H9 (cell line): Measurements from ENCODE around the gene ADAMTS16. TPM values are rescaled to one million over a fixed set of nuclear protein-coding genes. Genes with fewer than 3 reads are reported as not detected.

Source experiments
- DNase-seq: peaks from one replicate; pipeline ENCODE4 v3.0.0-alpha.2; 2017
- H2AFZ ChIP-seq: one replicate; pipeline ENCODE4 v1.6.1; 2013; ENCODE audit warnings: mild to moderate bottlenecking, low read length, control low read depth, moderate library complexity
- H2AK5ac ChIP-seq: 2 replicates; pipeline ENCODE4 v1.6.1; 2013; ENCODE audit warnings: low read length, control low read depth, mixed read lengths; ENCODE audit not compliant: insufficient read length
- H2BK120ac ChIP-seq: one replicate; pipeline ENCODE4 v1.6.1; 2013; ENCODE audit warnings: low read depth, mild to moderate bottlenecking, low read length, control low read depth, inconsistent platforms; ENCODE audit not compliant: poor library complexity, severe bottlenecking
- H2BK12ac ChIP-seq: 2 replicates; pipeline ENCODE4 v1.6.1; 2013; ENCODE audit warnings: low read length, control low read depth, mixed read lengths, low read depth; ENCODE audit not compliant: insufficient read length
- H2BK15ac ChIP-seq: 2 replicates; pipeline ENCODE4 v1.6.1; 2013; ENCODE audit warnings: low read depth, low read length, control low read depth
- H2BK20ac ChIP-seq: one replicate; pipeline ENCODE4 v1.6.1; 2013; ENCODE audit warnings: low read depth, mild to moderate bottlenecking, low read length, control low read depth, inconsistent platforms; ENCODE audit not compliant: poor library complexity, severe bottlenecking
- H2BK5ac ChIP-seq: 2 replicates; pipeline ENCODE4 v1.6.1; 2013; ENCODE audit warnings: low read length, control low read depth, mixed read lengths; ENCODE audit not compliant: insufficient read length
- H3K14ac ChIP-seq: 2 replicates; pipeline ENCODE4 v1.6.1; 2013; ENCODE audit warnings: low read length, control low read depth; ENCODE audit not compliant: insufficient read depth
- H3K18ac ChIP-seq: 2 replicates; pipeline ENCODE4 v1.6.1; 2013; ENCODE audit warnings: low read depth, mild to moderate bottlenecking, mixed read lengths, low read length, control low read depth; ENCODE audit not compliant: insufficient read length
- H3K23ac ChIP-seq: 2 replicates; pipeline ENCODE4 v1.6.1; 2013; ENCODE audit warnings: low read length, control low read depth, mixed read lengths, low read depth; ENCODE audit not compliant: insufficient read length
- H3K23me2 ChIP-seq: 2 replicates; pipeline ENCODE4 v1.6.1; 2013; ENCODE audit warnings: low read depth, mild to moderate bottlenecking, mixed read lengths, low read length, control low read depth; ENCODE audit not compliant: insufficient read length, poor library complexity, severe bottlenecking
- H3K27ac ChIP-seq: 2 replicates; pipeline ENCODE4 v1.5.1; 2013; ENCODE audit warnings: low read length, control low read depth, mixed read lengths, low read depth; ENCODE audit not compliant: insufficient read length
- H3K27me3 ChIP-seq: 2 replicates; pipeline ENCODE4 v1.6.1; 2013; ENCODE audit warnings: low read length, control low read depth, inconsistent platforms; ENCODE audit not compliant: insufficient read depth
- H3K4ac ChIP-seq: 2 replicates; pipeline ENCODE4 v1.6.1; 2013; ENCODE audit warnings: low read depth, mild to moderate bottlenecking, control low read depth, inconsistent platforms, low read length, moderate library complexity
- H3K4me1 ChIP-seq: 2 replicates; pipeline ENCODE4 v1.6.1; 2013; ENCODE audit warnings: low read length, control low read depth, inconsistent platforms; ENCODE audit not compliant: insufficient read depth
- H3K4me2 ChIP-seq: 2 replicates; pipeline ENCODE4 v1.6.1; 2013; ENCODE audit warnings: low read length, control low read depth, mixed read lengths; ENCODE audit not compliant: insufficient read length, insufficient read depth
- H3K56ac ChIP-seq: 2 replicates; pipeline ENCODE4 v1.6.1; 2013; ENCODE audit warnings: low read depth, mild to moderate bottlenecking, mixed read lengths, low read length, control low read depth; ENCODE audit not compliant: insufficient read length
- H3K79me1 ChIP-seq: 2 replicates; pipeline ENCODE4 v1.6.1; 2013; ENCODE audit warnings: low read depth, mild to moderate bottlenecking, moderate library complexity, low read length, control low read depth, inconsistent platforms; ENCODE audit not compliant: insufficient read depth, poor library complexity, severe bottlenecking
- H3K79me2 ChIP-seq: 2 replicates; pipeline ENCODE4 v1.6.1; 2013; ENCODE audit warnings: low read length, control low read depth, inconsistent platforms; ENCODE audit not compliant: insufficient read depth
- H3K9ac ChIP-seq: 2 replicates; pipeline ENCODE4 v1.6.1; 2013; ENCODE audit warnings: low read length, control low read depth, mixed read lengths; ENCODE audit not compliant: insufficient read length; ENCODE audit errors: extremely low read depth
- H3K9me3 ChIP-seq: one replicate; pipeline ENCODE4 v1.6.1; 2013; ENCODE audit warnings: low read depth, low read length, inconsistent platforms; ENCODE audit not compliant: control insufficient read depth
- H3T11ph ChIP-seq: one replicate; pipeline ENCODE4 v1.6.1; 2013; ENCODE audit warnings: mild to moderate bottlenecking, low read length, control low read depth, inconsistent platforms
- H4K20me1 ChIP-seq: one replicate; pipeline ENCODE4 v1.6.1; 2013; ENCODE audit not compliant: control insufficient read depth, insufficient read length, insufficient read depth
- H4K5ac ChIP-seq: 2 replicates; pipeline ENCODE4 v1.6.1; 2013; ENCODE audit warnings: low read depth, mild to moderate bottlenecking, mixed read lengths, low read length, control low read depth; ENCODE audit not compliant: insufficient read length
- H4K8ac ChIP-seq: replicated peaks from 2 replicates; pipeline ENCODE4 v1.6.1; 2013; ENCODE audit warnings: low read length, control low read depth, mixed read lengths, low read depth; ENCODE audit not compliant: insufficient read length
- H4K91ac ChIP-seq: 2 replicates; pipeline ENCODE4 v1.6.1; 2013; ENCODE audit warnings: low read depth, mild to moderate bottlenecking, moderate library complexity, mixed read lengths, low read length, control low read depth; ENCODE audit not compliant: insufficient read length
- H3K27ac Mint-ChIP-seq, 3 experiments: 2 replicates in 2 of 3; 3 replicates in 1 of 3; pipeline ENCODE4 v1.8.0; 2020 to 2021; ENCODE audit warnings: mixed read lengths in 3 of 3, mild to moderate bottlenecking in 1 of 3, moderate library complexity in 1 of 3
- H3K27me3 Mint-ChIP-seq: 2 replicates; pipeline ENCODE4 v1.8.0; 2021; ENCODE audit warnings: low read depth, mild to moderate bottlenecking, moderate library complexity, mixed read lengths
- H3K36me3 Mint-ChIP-seq, 3 experiments: 2 replicates in 2 of 3; 3 replicates in 1 of 3; pipeline ENCODE4 v1.8.0; 2020 to 2021; ENCODE audit warnings: low read depth in 3 of 3, mixed read lengths in 3 of 3; ENCODE audit not compliant: insufficient read depth in 1 of 3
- H3K4me1 Mint-ChIP-seq, 2 experiments: 2 replicates each; pipeline ENCODE4 v1.8.0; 2020; ENCODE audit warnings: mixed read lengths in 2 of 2
- H3K4me3 Mint-ChIP-seq, 2 experiments: 2 replicates in 1 of 2; 3 replicates in 1 of 2; pipeline ENCODE4 v1.8.0; 2020 to 2021; ENCODE audit warnings: mild to moderate bottlenecking in 2 of 2, mixed read lengths in 2 of 2, moderate library complexity in 1 of 2
- H3K9me3 Mint-ChIP-seq, 2 experiments: 2 replicates in 1 of 2; 3 replicates in 1 of 2; pipeline ENCODE4 v1.8.0; 2020; ENCODE audit warnings: mild to moderate bottlenecking in 2 of 2, mixed read lengths in 2 of 2, moderate library complexity in 1 of 2
- CTCF ChIP-seq: fragments of 200-600 bp; sonication (generic); conservative IDR thresholded peaks from 3 replicates; pipeline ENCODE4 v1.8.0; 2021; ENCODE audit warnings: antibody characterized with exemption, mild to moderate bottlenecking
- WGBS: extraction: QIAGEN DNeasy Blood & Tissue Kit; methylation state at CpG from one replicate; pipeline ENCODE4 v1.1.7; 2013; ENCODE audit warnings: missing lambda C conversion rate, low lambda C conversion rate, mixed read lengths; ENCODE audit not compliant: insufficient read length; ENCODE audit errors: extremely low coverage; 5-methylcytosine and 5-hydroxymethylcytosine counted together
- total RNA-seq: library from RNA; stranded (reverse); gene quantifications from 2 replicates; pipeline ENCODE4 v1.2.1, GENCODE V29; 2021

Gene ADAMTS16
- total RNA-seq, 1 experiment from 2014 or later = 4.5 TPM

DNA sequence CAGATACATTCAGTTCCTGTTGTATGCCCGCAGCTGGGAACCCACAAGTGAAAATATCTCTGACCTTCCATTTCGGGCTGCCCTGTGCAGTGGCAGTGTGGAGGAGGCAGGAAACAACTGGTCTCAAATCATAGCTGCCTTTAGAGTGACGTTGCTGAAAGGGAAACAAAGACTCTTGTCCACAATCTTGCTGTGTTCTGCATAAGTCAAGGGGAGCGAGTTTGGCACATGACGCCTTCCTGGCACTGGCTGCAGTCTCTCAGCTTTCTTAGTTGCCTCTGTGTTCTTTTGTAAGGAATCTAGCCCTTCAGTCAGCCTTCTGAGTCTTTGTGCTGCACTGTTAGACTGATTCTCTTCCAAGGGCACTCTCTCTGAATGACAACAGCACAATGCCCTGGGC lies 24.0 kb downstream of the ADAMTS16 start:
- no peak overlapping the region for H2BK12ac ChIP-seq
- peaks cover 3% of the 10 kb centered on the region; the same call in 1 of the 2 replicates for H3K4me1 ChIP-seq
- no peak overlapping the region for H2BK5ac ChIP-seq
- no peaks in the 10 kb centered on the region for H3K79me1 ChIP-seq
- Mint-ChIP-seq H3K36me3 (peaks cover 0 to 2% (median 0%) of the 10 kb centered on the region in 3 experiments; a peak in 1 of 7 replicates), H3K9me3 (peaks cover 0 to 4% of the 10 kb centered on the region in 2 experiments; a peak in 1 of 5 replicates), H3K27ac (peak overlapping the region in 2 of 3 experiments; percentile 45 to 47; a peak in 2 of 7 replicates), H3K27me3 (no peaks in the 10 kb centered on the region; the same call in 1 of the 2 replicates), H3K4me3 (no peak overlapping the region), H3K4me1 (peaks cover 0 to 15% of the 10 kb centered on the region in 2 experiments; a peak in 2 of 4 replicates)
- H3K23ac ChIP-seq = no peak overlapping the region
- H2BK120ac ChIP-seq = no peak overlapping the region
- H2BK15ac ChIP-seq = no peak overlapping the region
- H3K27ac ChIP-seq = no peak overlapping the region
- H3K56ac ChIP-seq = no peak overlapping the region
- peaks cover 2% of the 10 kb centered on the region; the same call in 1 of the 2 replicates for H3K79me2 ChIP-seq
- no peak overlapping the region for H3K18ac ChIP-seq
- H4K91ac ChIP-seq = peak overlapping the region; percentile 80
- no CpG with 5 or more reads among the region's 5 CpGs for WGBS
- H2AFZ ChIP-seq = no peak overlapping the region
- H3K9ac ChIP-seq = no peak overlapping the region
- H4K5ac ChIP-seq = no peak overlapping the region
- no peaks in the 10 kb centered on the region for H3K9me3 ChIP-seq
- no peak overlapping the region for H4K8ac ChIP-seq
- H3T11ph ChIP-seq = no peak overlapping the region
- H3K23me2 ChIP-seq = no peaks in the 10 kb centered on the region
- H3K14ac ChIP-seq = peak overlapping the region; percentile 64; the same call in 1 of the 2 replicates
- DNase-seq = no peak
- H2AK5ac ChIP-seq = no peak overlapping the region
- H3K4ac ChIP-seq = no peak overlapping the region
- no peak overlapping the region for H2BK20ac ChIP-seq
- no peak for TF ChIP-seq CTCF
- no peak overlapping the region for H3K4me2 ChIP-seq
- no peaks in the 10 kb centered on the region for H3K27me3 ChIP-seq
- H4K20me1 ChIP-seq = no peaks in the 10 kb centered on the region
